ENCODE data around the gene GMDS. TPM values are rescaled to one million over a fixed set of nuclear protein-coding genes. Genes with fewer than 3 reads are reported as not detected.

GMDS gene
- 10 to 100 TPM; 12.9 to 21.5 (median 14.6) TPM for total RNA-seq
- 12.4 TPM for total RNA-seq (2013)
- total RNA-seq, result 4.9 to 28.6 (median 9.5) reads per million in 29 experiments

GRCh38 chr6:2245103-2245876 lies at the start of gene GMDS:
GMDS (minus strand) TSS chr6:2245605.
- H3K36me3 Mint-ChIP-seq, result peaks cover 14% of the 10 kb centered on the region
- no peaks in the 10 kb centered on the region for H3K27me3 ChIP-seq (replicated peaks in 1 of 2; ENCODE audit: control insufficient read depth in 2 of 2, extremely low read depth in 1 of 2, insufficient read depth in 2 of 2, low read length in 1 of 2)
- no peaks in the 10 kb centered on the region for H3K9me3 ChIP-seq
- H3K27ac Mint-ChIP-seq, result peak within 1 kb of the TSS; percentile 88 to 93
- H3K4me1 Mint-ChIP-seq, result peaks cover 55 to 58% (median 55%) of the 10 kb centered on the region in 3 donors
- DNase-seq (peak; percentile 59 to 92 (median 75)), ATAC-seq (replicated peaks in 1 of 4) (peak; percentile 95 to 97 (median 95))
- POLR2A ChIA-PET, result no interaction called here
- peak within 1 kb of the TSS; percentile 86 to 88 for H3K4me3 ChIP-seq (ENCODE audit: control insufficient read depth in 1 of 2, extremely low read depth in 1 of 2, low read length in 1 of 2)
- H3K27me3 Mint-ChIP-seq, result no peaks in the 10 kb centered on the region
- peaks cover 0 to 14% of the 10 kb centered on the region in 2 donors for H3K36me3 ChIP-seq (ENCODE audit: control insufficient read depth in 2 of 2, extremely low read depth in 1 of 2, insufficient read depth in 1 of 2, low read length in 1 of 2)
- under 1% methylated on average over 97 of the region's 97 CpGs for WGBS (ENCODE audit: insufficient coverage)
- peak within 1 kb of the TSS; percentile 92 to 93 (median 93) for H3K4me3 Mint-ChIP-seq
- H3K9me3 Mint-ChIP-seq, result no peaks in the 10 kb centered on the region
- H3K27ac ChIP-seq (ENCODE audit: low read length), result peak within 1 kb of the TSS; percentile 92
- H3K4me1 ChIP-seq (ENCODE audit: control insufficient read depth in 1 of 2, extremely low read depth in 1 of 2, insufficient read depth in 2 of 2, low read length in 2 of 2), result peaks cover 16 to 26% of the 10 kb centered on the region in 2 experiments
- CTCF ChIA-PET, result no interaction called here

DNA sequence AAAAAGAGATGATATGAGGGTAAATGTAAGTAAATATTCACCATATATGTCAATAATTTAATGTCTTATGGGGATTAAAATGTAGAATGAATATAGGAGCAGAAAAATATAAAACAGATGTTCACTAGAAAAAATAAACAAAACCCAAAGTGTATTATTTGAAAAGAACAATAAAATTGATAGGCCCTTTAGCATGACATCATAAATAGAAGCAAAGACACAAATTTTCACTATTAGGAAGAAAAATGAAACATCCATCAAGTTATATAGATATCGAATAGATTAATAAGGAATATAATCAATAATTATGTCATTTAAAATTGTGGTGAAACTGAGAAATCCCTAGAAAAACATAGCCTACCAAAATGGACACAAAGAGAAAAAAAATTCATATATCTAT lies 40.1 kb upstream of the GMDS start:
- Histone ChIP-seq H3K4me3 (ENCODE audit: control insufficient read depth in 1 of 2, extremely low read depth in 1 of 2, low read length in 1 of 2) (no peak overlapping the region), H3K4me1 (ENCODE audit: control insufficient read depth in 1 of 2, extremely low read depth in 1 of 2, insufficient read depth in 2 of 2, low read length in 2 of 2) (no peaks in the 10 kb centered on the region), H3K27me3 (replicated peaks in 1 of 2; ENCODE audit: control insufficient read depth in 2 of 2, extremely low read depth in 1 of 2, insufficient read depth in 2 of 2, low read length in 1 of 2) (peaks cover 0 to 6% of the 10 kb centered on the region in 2 experiments), H3K36me3 (ENCODE audit: control insufficient read depth in 2 of 2, extremely low read depth in 1 of 2, insufficient read depth in 1 of 2, low read length in 1 of 2) (peaks cover 0 to 3% of the 10 kb centered on the region in 2 donors), H3K9me3 (peaks cover 3% of the 10 kb centered on the region), H3K27ac (ENCODE audit: low read length) (no peak overlapping the region)
- DNase-seq (no peak), ATAC-seq (replicated peaks in 1 of 4) (no peak)
- ChIA-PET POLR2A (no interaction called here), CTCF (no interaction called here)
- H3K27me3 Mint-ChIP-seq, result no peaks in the 10 kb centered on the region
- H3K4me1 Mint-ChIP-seq, result no peaks in the 10 kb centered on the region
- H3K9me3 Mint-ChIP-seq, result peaks cover 40 to 68% (median 43%) of the 10 kb centered on the region in 3 donors
- H3K36me3 Mint-ChIP-seq, result peaks cover 47% of the 10 kb centered on the region
- H3K27ac Mint-ChIP-seq, result no peak overlapping the region
- no peak overlapping the region for H3K4me3 Mint-ChIP-seq
- WGBS (ENCODE audit: insufficient coverage), result no CpG with 5 or more reads among the region's 1 CpG

GRCh38 chr6:2275892-2276242 lies 30.5 kb upstream of the GMDS start:
- DNase-seq (no peak), ATAC-seq (replicated peaks in 1 of 4) (no peak)
- no peak overlapping the region for H3K4me3 Mint-ChIP-seq
- Histone ChIP-seq H3K4me3 (ENCODE audit: control insufficient read depth in 1 of 2, extremely low read depth in 1 of 2, low read length in 1 of 2) (no peak overlapping the region), H3K4me1 (ENCODE audit: control insufficient read depth in 1 of 2, extremely low read depth in 1 of 2, insufficient read depth in 2 of 2, low read length in 2 of 2) (no peaks in the 10 kb centered on the region), H3K36me3 (ENCODE audit: control insufficient read depth in 2 of 2, extremely low read depth in 1 of 2, insufficient read depth in 1 of 2, low read length in 1 of 2) (peaks cover 6 to 7% of the 10 kb centered on the region in 2 donors), H3K27ac (ENCODE audit: low read length) (no peak overlapping the region), H3K27me3 (replicated peaks in 1 of 2; ENCODE audit: control insufficient read depth in 2 of 2, extremely low read depth in 1 of 2, insufficient read depth in 2 of 2, low read length in 1 of 2) (no peaks in the 10 kb centered on the region), H3K9me3 (no peaks in the 10 kb centered on the region)
- H3K36me3 Mint-ChIP-seq, result peaks cover 80% of the 10 kb centered on the region
- no peaks in the 10 kb centered on the region for H3K4me1 Mint-ChIP-seq
- POLR2A ChIA-PET, result no interaction called here
- WGBS (ENCODE audit: insufficient coverage), result 100% methylated on average over 1 of the region's 2 CpGs
- CTCF ChIA-PET, result no interaction called here
- H3K27me3 Mint-ChIP-seq, result no peaks in the 10 kb centered on the region
- no peak overlapping the region for H3K27ac Mint-ChIP-seq
- H3K9me3 Mint-ChIP-seq, result peaks cover 20 to 26% (median 21%) of the 10 kb centered on the region in 3 donors

GRCh38 chr6:2274981-2275891 lies 29.8 kb upstream of the GMDS start:
- ChIA-PET CTCF (no interaction called here), POLR2A (no interaction called here)
- H3K27me3 ChIP-seq (replicated peaks in 1 of 2; ENCODE audit: control insufficient read depth in 2 of 2, extremely low read depth in 1 of 2, insufficient read depth in 2 of 2, low read length in 1 of 2), result no peaks in the 10 kb centered on the region
- no CpG with 5 or more reads among the region's 8 CpGs for WGBS (ENCODE audit: insufficient coverage)
- no peaks in the 10 kb centered on the region for H3K9me3 ChIP-seq
- no peak overlapping the region for H3K4me3 Mint-ChIP-seq
- H3K36me3 ChIP-seq (ENCODE audit: control insufficient read depth in 2 of 2, extremely low read depth in 1 of 2, insufficient read depth in 1 of 2, low read length in 1 of 2), result peaks cover 6 to 7% of the 10 kb centered on the region in 2 donors
- ATAC-seq (replicated peaks in 1 of 4) (no peak), DNase-seq (no peak)
- no peak overlapping the region for H3K4me3 ChIP-seq (ENCODE audit: control insufficient read depth in 1 of 2, extremely low read depth in 1 of 2, low read length in 1 of 2)
- no peak overlapping the region for H3K27ac ChIP-seq (ENCODE audit: low read length)
- H3K36me3 Mint-ChIP-seq, result peaks cover 80% of the 10 kb centered on the region
- no peak overlapping the region for H3K27ac Mint-ChIP-seq
- H3K4me1 Mint-ChIP-seq, result no peaks in the 10 kb centered on the region
- H3K27me3 Mint-ChIP-seq, result no peaks in the 10 kb centered on the region
- H3K9me3 Mint-ChIP-seq, result peaks cover 15 to 20% (median 16%) of the 10 kb centered on the region in 3 donors
- H3K4me1 ChIP-seq (ENCODE audit: control insufficient read depth in 1 of 2, extremely low read depth in 1 of 2, insufficient read depth in 2 of 2, low read length in 2 of 2), result no peaks in the 10 kb centered on the region

DNA sequence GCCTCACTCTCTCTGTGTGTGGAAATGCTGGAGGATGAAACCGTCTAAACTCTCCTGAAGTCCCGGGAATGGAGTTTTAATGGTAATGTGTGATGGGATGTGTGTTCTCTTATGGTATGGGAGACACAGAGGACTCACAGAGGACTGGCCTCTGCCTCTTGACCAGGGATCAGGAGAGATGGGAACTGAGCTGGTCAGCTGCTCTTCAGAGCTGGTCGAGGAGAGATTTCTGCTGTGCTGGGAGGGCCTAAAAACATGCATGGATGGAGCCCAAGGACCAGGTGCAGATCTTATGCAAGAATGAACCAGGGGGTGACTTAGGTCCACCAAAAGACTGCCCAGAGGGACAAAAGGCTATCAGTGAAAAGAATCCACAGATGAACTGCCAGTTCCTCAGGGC lies 27.3 kb upstream of the GMDS start:
- H3K36me3 Mint-ChIP-seq, result peaks cover 75% of the 10 kb centered on the region
- Histone ChIP-seq H3K9me3 (no peaks in the 10 kb centered on the region), H3K36me3 (ENCODE audit: control insufficient read depth in 2 of 2, extremely low read depth in 1 of 2, insufficient read depth in 1 of 2, low read length in 1 of 2) (peaks cover 10 to 17% of the 10 kb centered on the region in 2 donors), H3K27ac (ENCODE audit: low read length) (no peak overlapping the region), H3K4me3 (ENCODE audit: control insufficient read depth in 1 of 2, extremely low read depth in 1 of 2, low read length in 1 of 2) (no peak overlapping the region), H3K4me1 (ENCODE audit: control insufficient read depth in 1 of 2, extremely low read depth in 1 of 2, insufficient read depth in 2 of 2, low read length in 2 of 2) (no peaks in the 10 kb centered on the region), H3K27me3 (replicated peaks in 1 of 2; ENCODE audit: control insufficient read depth in 2 of 2, extremely low read depth in 1 of 2, insufficient read depth in 2 of 2, low read length in 1 of 2) (no peaks in the 10 kb centered on the region)
- H3K27ac Mint-ChIP-seq, result no peak overlapping the region
- H3K9me3 Mint-ChIP-seq, result peaks cover 0 to 4% (median 0%) of the 10 kb centered on the region in 3 donors
- POLR2A ChIA-PET, result interaction anchor here in 1 of 2 donors (0.6 kb wide), 1 partner anchor 41 kb away, joined by 3 read pairs; no protein-coding TSS in a partner anchor
- no peak overlapping the region for H3K4me3 Mint-ChIP-seq
- H3K27me3 Mint-ChIP-seq, result no peaks in the 10 kb centered on the region
- H3K4me1 Mint-ChIP-seq, result peaks cover 0 to 5% (median 0%) of the 10 kb centered on the region in 3 donors
- CTCF ChIA-PET, result no interaction called here
- no peak for ATAC-seq (replicated peaks in 1 of 4)
- WGBS (ENCODE audit: insufficient coverage), result 92% methylated on average over 3 of the region's 3 CpGs
- no peak for DNase-seq

GRCh38 chr6:2270054-2270453 lies 24.6 kb upstream of the GMDS start:
- ATAC-seq (replicated peaks in 1 of 4), result no peak
- 100% methylated on average over 1 of the region's 3 CpGs for WGBS (ENCODE audit: insufficient coverage)
- no peak overlapping the region for H3K4me3 Mint-ChIP-seq
- no peaks in the 10 kb centered on the region for H3K9me3 Mint-ChIP-seq
- peaks cover 10 to 24% of the 10 kb centered on the region in 2 donors for H3K36me3 ChIP-seq (ENCODE audit: control insufficient read depth in 2 of 2, extremely low read depth in 1 of 2, insufficient read depth in 1 of 2, low read length in 1 of 2)
- H3K4me3 ChIP-seq (ENCODE audit: control insufficient read depth in 1 of 2, extremely low read depth in 1 of 2, low read length in 1 of 2), result no peak overlapping the region
- H3K36me3 Mint-ChIP-seq, result peaks cover 76% of the 10 kb centered on the region
- no peak for DNase-seq
- peaks cover 0 to 9% (median 0%) of the 10 kb centered on the region in 3 donors for H3K4me1 Mint-ChIP-seq
- H3K4me1 ChIP-seq (ENCODE audit: control insufficient read depth in 1 of 2, extremely low read depth in 1 of 2, insufficient read depth in 2 of 2, low read length in 2 of 2), result no peaks in the 10 kb centered on the region
- ChIA-PET CTCF (interaction anchor here in 1 of 2 donors (0.5 kb wide), 1 partner anchor 163 kb away, joined by 3 read pairs; no protein-coding TSS in a partner anchor), POLR2A (no interaction called here)
- H3K9me3 ChIP-seq, result no peaks in the 10 kb centered on the region
- H3K27ac Mint-ChIP-seq, result no peak overlapping the region
- H3K27me3 ChIP-seq (replicated peaks in 1 of 2; ENCODE audit: control insufficient read depth in 2 of 2, extremely low read depth in 1 of 2, insufficient read depth in 2 of 2, low read length in 1 of 2), result no peaks in the 10 kb centered on the region
- no peaks in the 10 kb centered on the region for H3K27me3 Mint-ChIP-seq
- no peak overlapping the region for H3K27ac ChIP-seq (ENCODE audit: low read length)

All from T-cell (primary cell).